Spinal cord (tissue), 10 donors: ENCODE data around the gene ATOH1. TPM values are rescaled to one million over a fixed set of nuclear protein-coding genes. Genes with fewer than 3 reads are reported as not detected.

Experiments
- DNase-seq, 6 donors: peaks; one replicate each; pipeline versions ENCODE4 v3.0.0 to v3.0.0-alpha.2; 2013 to 2015; ENCODE audit warnings: low spot score in 6 of 6, low read depth in 4 of 6
- H3K27ac ChIP-seq: one replicate; pipeline ENCODE4 v1.5.1; 2013; ENCODE audit warnings: low read depth, low read length, control low read depth
- H3K27me3 ChIP-seq: one replicate; pipeline ENCODE4 v1.6.1; 2013; ENCODE audit warnings: low read length; ENCODE audit not compliant: control insufficient read depth, insufficient read depth
- H3K36me3 ChIP-seq: one replicate; pipeline ENCODE4 v1.6.1; 2013; ENCODE audit warnings: low read length; ENCODE audit not compliant: control insufficient read depth, insufficient read depth
- H3K4me1 ChIP-seq: one replicate; pipeline ENCODE4 v1.6.1; 2013; ENCODE audit warnings: low read length; ENCODE audit not compliant: control insufficient read depth, insufficient read depth
- H3K4me3 ChIP-seq: one replicate; pipeline ENCODE4 v1.5.1; 2013; ENCODE audit warnings: low read depth, low read length, control low read depth
- H3K9me3 ChIP-seq: one replicate; pipeline ENCODE4 v1.6.1; 2013; ENCODE audit warnings: low read length; ENCODE audit not compliant: control insufficient read depth, insufficient read depth
- WGBS: methylation state at CpG from one replicate; pipeline ENCODE4 v1.1.5; 2013; ENCODE audit warnings: missing lambda C conversion rate; ENCODE audit not compliant: insufficient coverage; 5-methylcytosine and 5-hydroxymethylcytosine counted together
- polyA plus RNA-seq, 2 donors: library from polyadenylated mRNA; unstranded; fragments of 120-200 nt; gene quantifications; one replicate each; pipeline ENCODE4 v1.2.1, GENCODE V29; 2013; ENCODE audit not compliant: insufficient read length in 2 of 2
- total RNA-seq, 2 donors: library from RNA; depleted of rRNA in 1 of 2; stranded (reverse); fragments of 120-200 nt in 1 of 2; fragments of >200 nt in 1 of 2; gene quantifications; one replicate each; pipeline versions ENCODE4 v1.2.3 to v1.2.4, GENCODE V29; 2013 to 2014
- donor health status: healthy.

The ATOH1 gene
- total and polyA plus RNA-seq, 4 donors: 0.77 TPM; not detected in 3

GRCh38 chr4:93810340-93810992, 18.1 kb upstream of the ATOH1 start:
- no peak overlapping the region for H3K27ac ChIP-seq
- no peaks in the 10 kb centered on the region for H3K27me3 ChIP-seq
- H3K36me3 ChIP-seq: no peaks in the 10 kb centered on the region
- no peaks in the 10 kb centered on the region for H3K4me1 ChIP-seq
- H3K9me3 ChIP-seq: no peaks in the 10 kb centered on the region
- peak in 2 of 6 donors; percentile 79 to 85 for DNase-seq
- no peak overlapping the region for H3K4me3 ChIP-seq
- WGBS: 54% methylated on average over 2 of the region's 5 CpGs

DNA sequence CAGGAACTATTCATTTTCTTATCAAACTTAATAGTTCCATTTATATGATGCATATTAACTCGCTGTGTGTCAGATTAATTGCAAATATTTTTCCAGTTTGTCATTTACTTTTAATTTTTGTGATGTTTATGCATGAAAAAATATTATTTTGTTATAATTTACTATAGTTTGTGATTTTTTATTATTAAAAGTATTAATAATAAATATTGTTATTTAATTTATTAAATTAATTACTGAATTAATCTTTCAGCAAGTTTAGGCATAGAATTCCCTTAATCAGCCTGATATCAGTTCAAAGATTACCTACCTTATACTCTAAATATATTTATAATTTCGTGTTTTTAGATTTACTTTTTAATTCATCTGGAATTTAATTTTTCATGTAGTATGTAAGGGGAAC, 15.5 kb upstream of the ATOH1 start:
- no CpG with 5 or more reads among the region's 2 CpGs for WGBS
- Histone ChIP-seq H3K36me3 (no peaks in the 10 kb centered on the region), H3K27ac (no peak overlapping the region), H3K4me1 (no peaks in the 10 kb centered on the region), H3K27me3 (no peaks in the 10 kb centered on the region), H3K4me3 (no peak overlapping the region), H3K9me3 (no peaks in the 10 kb centered on the region)
- no peak for DNase-seq

DNA sequence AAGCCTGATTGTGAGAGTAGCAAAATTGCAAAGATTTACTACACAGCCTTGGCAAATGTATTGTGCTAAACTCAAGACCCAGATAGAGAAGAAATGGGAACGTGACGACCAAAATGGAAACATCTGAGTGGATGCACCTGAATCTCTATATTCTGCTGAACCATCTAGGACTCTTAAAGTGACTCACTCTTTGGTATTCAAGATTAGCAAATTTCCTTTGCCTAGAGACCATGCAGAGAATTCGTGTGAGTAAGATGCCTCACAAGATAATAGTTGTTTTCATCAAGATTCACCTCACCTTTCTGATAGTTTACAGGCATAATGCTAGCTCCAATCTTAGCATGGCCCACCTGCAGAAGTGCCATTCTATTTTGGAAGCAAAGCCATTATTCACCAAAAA, 14.4 kb upstream of the ATOH1 start:
- Histone ChIP-seq H3K4me3 (no peak overlapping the region), H3K27ac (no peak overlapping the region)

GRCh38 chr4:93814722-93815121, 13.8 kb upstream of the ATOH1 start:
- Histone ChIP-seq H3K4me1 (no peaks in the 10 kb centered on the region), H3K27ac (no peak overlapping the region), H3K9me3 (no peaks in the 10 kb centered on the region), H3K36me3 (no peaks in the 10 kb centered on the region), H3K27me3 (no peaks in the 10 kb centered on the region), H3K4me3 (no peak overlapping the region)
- no peak for DNase-seq
- no CpG with 5 or more reads among the region's 4 CpGs for WGBS

More for the DNA sequence above, 14.4 kb upstream of the ATOH1 start:
- WGBS: 64% methylated on average over 2 of the region's 3 CpGs
- H3K36me3 ChIP-seq: no peaks in the 10 kb centered on the region
- no peak for DNase-seq
- no peaks in the 10 kb centered on the region for H3K27me3 ChIP-seq
- H3K9me3 ChIP-seq: no peaks in the 10 kb centered on the region
- H3K4me1 ChIP-seq: no peaks in the 10 kb centered on the region

DNA sequence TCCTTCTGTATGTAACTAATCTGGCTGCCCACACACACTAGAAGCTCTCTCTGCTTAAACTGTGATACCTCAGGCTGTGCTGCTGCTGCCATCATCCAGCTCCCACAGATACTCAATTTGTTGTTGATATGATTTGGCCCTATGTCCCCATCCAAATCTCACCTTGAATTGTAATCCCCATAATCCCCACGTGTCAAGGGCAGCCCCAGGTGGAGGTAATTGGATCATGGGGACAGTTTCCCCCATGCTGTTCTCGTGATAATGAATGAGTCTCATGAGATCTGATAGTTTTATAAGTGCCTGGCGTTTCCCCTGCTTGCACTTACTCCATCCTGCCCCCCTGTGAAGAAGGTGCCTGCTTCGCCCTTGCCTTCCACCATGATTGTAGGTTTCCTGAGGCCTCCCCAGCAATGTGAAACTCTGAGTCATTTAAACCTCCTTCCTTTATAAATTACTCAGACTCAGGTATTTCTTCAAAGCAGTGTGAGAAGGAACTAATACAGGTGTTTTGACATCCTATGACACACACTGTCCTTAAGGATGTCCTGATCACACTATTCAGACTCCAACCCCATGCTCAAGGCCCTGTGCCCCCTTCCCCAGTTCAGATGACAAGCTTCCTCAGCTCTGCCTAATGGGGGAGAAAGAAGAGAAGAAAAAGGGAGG, 2.9 kb upstream of the ATOH1 start:
- DNase-seq: no peak
- Histone ChIP-seq H3K9me3 (no peaks in the 10 kb centered on the region), H3K36me3 (no peaks in the 10 kb centered on the region), H3K4me1 (peaks cover 27% of the 10 kb centered on the region), H3K4me3 (no peak overlapping the region), H3K27ac (no peak overlapping the region), H3K27me3 (peaks cover 69% of the 10 kb centered on the region)
- 83% methylated on average over 1 of the region's 4 CpGs for WGBS

- Histone ChIP-seq H3K36me3 (no peaks in the 10 kb centered on the region), H3K4me1 (peaks cover 27% of the 10 kb centered on the region), H3K4me3 (no peak overlapping the region), H3K27me3 (peaks cover 84% of the 10 kb centered on the region), H3K27ac (no peak overlapping the region), H3K9me3 (no peaks in the 10 kb centered on the region)
- WGBS: 0% methylated on average over 12 of the region's 26 CpGs
- DNase-seq: peak in 1 of 6 donors; percentile 8
These were observed 1.1 kb upstream of the ATOH1 start for GRCh38 chr4:93827272-93827947.

GRCh38 chr4:93828995-93829819, 654 bp downstream of the ATOH1 start:
- Histone ChIP-seq H3K4me3 (peak overlapping the region; percentile 42), H3K36me3 (no peaks in the 10 kb centered on the region), H3K9me3 (no peaks in the 10 kb centered on the region), H3K27me3 (peaks cover 97% of the 10 kb centered on the region), H3K27ac (no peak overlapping the region), H3K4me1 (peaks cover 28% of the 10 kb centered on the region)
- under 1% methylated on average over 70 of the region's 70 CpGs for WGBS
- peak in 3 of 6 donors; percentile 6 to 46 (median 34) for DNase-seq

GRCh38 chr4:93829820-93830687, 1.5 kb downstream of the ATOH1 start:
- Histone ChIP-seq H3K27ac (no peak overlapping the region), H3K36me3 (no peaks in the 10 kb centered on the region), H3K4me1 (peaks cover 37% of the 10 kb centered on the region), H3K9me3 (no peaks in the 10 kb centered on the region), H3K4me3 (peak overlapping the region; percentile 1), H3K27me3 (peaks cover 100% of the 10 kb centered on the region)
- 0% methylated on average over 12 of the region's 40 CpGs for WGBS
- DNase-seq: peak in 3 of 6 donors; percentile 38 to 69 (median 62)
